ENCODE data around the gene EPHX1.
"Not testable (repeated sequence)": the region's sequence is repeated elsewhere in the genome, so short reads cannot be mapped to it uniquely, and the experiment has no call there.

The EPHX1 gene

GRCh38 chr1:225817611-225818061 is 7.7 kb downstream of the EPHX1 start:
- DNase-seq, result no peak

- DNase-seq, result no peak
Observed at GRCh38 chr1:225818229-225818628, 8.3 kb downstream of the EPHX1 start.

- no peak for DNase-seq
Observed at GRCh38 chr1:225819346-225820192, 9.6 kb downstream of the EPHX1 start.

GRCh38 chr1:225820522-225821120 is 10.7 kb downstream of the EPHX1 start:
- DNase-seq, result no peak

GRCh38 chr1:225822655-225823403 is 12.9 kb downstream of the EPHX1 start:
- DNase-seq, result no peak

- no peak for DNase-seq
Observed at GRCh38 chr1:225823811-225824261, 13.9 kb downstream of the EPHX1 start.

GRCh38 chr1:225824533-225824941 is 14.6 kb downstream of the EPHX1 start:
- DNase-seq, result no peak

- no peak for DNase-seq
Observed at GRCh38 chr1:225825078-225825477, 15.2 kb downstream of the EPHX1 start.

- no peak for DNase-seq
Observed at GRCh38 chr1:225825607-225826007, 15.7 kb downstream of the EPHX1 start.

- no peak for DNase-seq
Observed at GRCh38 chr1:225827076-225827475, 17.2 kb downstream of the EPHX1 start.

GRCh38 chr1:225828706-225829345 is 18.9 kb downstream of the EPHX1 start:
- DNase-seq, result no peak

- DNase-seq, result no peak
Observed at GRCh38 chr1:225830841-225831240, 20.9 kb downstream of the EPHX1 start.

- no peak for DNase-seq
Observed at GRCh38 chr1:225834417-225835329, 24.7 kb downstream of the EPHX1 start.

GRCh38 chr1:225835856-225836255 is 25.9 kb downstream of the EPHX1 start:
- no peak for DNase-seq

GRCh38 chr1:225836296-225836695 is 26.4 kb downstream of the EPHX1 start:
- DNase-seq, result not testable (repeated sequence)

GRCh38 chr1:225838793-225839192 is 28.9 kb downstream of the EPHX1 start:
- no peak for DNase-seq

- DNase-seq, result no peak
Observed at GRCh38 chr1:225840223-225840610, 30.3 kb downstream of the EPHX1 start.

GRCh38 chr1:225840713-225841112 is 30.8 kb downstream of the EPHX1 start:
- DNase-seq, result no peak

- no peak for DNase-seq
Observed at GRCh38 chr1:225842074-225842473, 32.1 kb downstream of the EPHX1 start.

GRCh38 chr1:225842788-225843425 is 33.0 kb downstream of the EPHX1 start:
- no peak for DNase-seq

GRCh38 chr1:225843426-225843795 is 33.5 kb downstream of the EPHX1 start:
- no peak for DNase-seq
